Posterior vena cava (tissue), 2 donors: ENCODE data around the gene PARD3. TPM values are rescaled to one million over a fixed set of nuclear protein-coding genes. Genes with fewer than 3 reads are reported as not detected.

ENCODE experiments used
- DNase-seq: peaks from one replicate; pipeline ENCODE4 v3.0.0-alpha.2; 2020; ENCODE audit warnings: low spot score
- intact Hi-C, 2 donors: fragments of 100-400 bp; cut with DNase I; formaldehyde crosslinking; loops; one replicate each; pipeline versions ENCODE4 v1.14.1 to v1.14.2; 2022 to 2023
- total RNA-seq, 2 donors: library from RNA; stranded (reverse); fragmentation: NEBNext Ultra II Directional; extraction: Animal tissue kit (Norgen Biotek cat#: 25700); gene quantifications; one replicate each; pipeline ENCODE4 v1.2.1, GENCODE V29; 2021
- donor health status: DM: yes; HTN: yes; CAD: no.
- donor health status: DM: yes; HTN: yes; CAD: no.

Gene PARD3
- total RNA-seq, 2 donors from 2014 or later, result 28.8 to 30.6 TPM

DNA sequence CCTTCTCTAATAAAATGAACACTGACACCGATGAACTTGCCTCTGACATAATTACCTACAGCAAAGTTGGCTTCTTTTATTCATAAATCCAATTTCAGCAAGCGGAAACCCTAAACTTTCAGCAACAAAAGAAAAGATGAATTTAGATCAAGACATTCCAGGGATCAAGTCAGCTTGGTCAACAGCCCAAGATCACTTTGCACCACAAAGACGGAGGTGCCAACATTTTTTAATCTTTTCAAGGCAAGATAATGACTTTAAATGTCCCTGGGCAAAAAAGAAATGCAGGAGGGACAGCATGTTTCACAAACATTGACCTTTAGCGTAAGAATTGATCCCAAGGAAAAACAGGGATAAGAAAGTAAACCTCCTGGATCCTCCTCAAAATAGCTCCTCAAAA lies 636.9 kb downstream of the PARD3 start:
- intact Hi-C loops, result no loop called here
- DNase-seq, result no peak

DNA sequence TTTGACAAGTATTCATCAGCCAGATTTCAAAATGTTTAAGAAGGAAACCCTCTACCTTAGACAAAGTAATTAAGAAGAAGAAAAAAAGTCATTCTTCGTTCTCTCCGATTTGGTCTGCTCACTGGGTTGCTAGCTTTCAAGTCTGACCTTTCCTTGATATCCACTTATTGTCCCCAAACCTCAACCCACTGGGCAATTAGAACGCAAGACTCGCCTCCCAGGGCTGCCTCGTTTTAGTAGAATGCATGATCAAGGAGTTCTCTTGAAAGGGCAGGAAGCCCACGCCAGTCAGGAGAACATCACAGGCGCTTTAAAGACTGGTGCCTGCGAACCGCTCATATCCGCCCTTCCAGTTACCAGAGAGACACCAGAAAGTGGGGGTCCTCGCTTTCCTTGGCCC lies 637.7 kb downstream of the PARD3 start:
- no peak for DNase-seq
- intact Hi-C loops, result no loop called here

DNA sequence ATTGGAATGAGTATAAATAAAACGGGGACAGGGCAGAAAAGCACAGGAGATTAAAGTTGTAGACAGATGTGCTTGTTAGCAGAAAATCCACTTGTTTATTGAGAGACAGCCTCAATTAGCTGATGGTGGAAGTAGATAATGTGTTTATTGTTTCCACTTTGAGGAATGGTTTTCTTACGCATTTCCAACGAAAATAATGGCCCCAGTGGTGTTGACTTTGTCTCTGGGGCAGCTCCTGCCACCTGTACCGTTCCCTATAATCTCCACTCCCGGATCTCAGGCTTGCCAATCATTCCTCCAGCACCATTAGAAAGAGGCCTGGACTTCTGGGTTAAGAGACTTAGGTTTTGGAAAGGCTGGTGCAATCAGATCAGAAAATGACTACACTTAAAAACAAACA lies 638.7 kb downstream of the PARD3 start:
- intact Hi-C loops, result no loop called here
- no peak for DNase-seq

DNA sequence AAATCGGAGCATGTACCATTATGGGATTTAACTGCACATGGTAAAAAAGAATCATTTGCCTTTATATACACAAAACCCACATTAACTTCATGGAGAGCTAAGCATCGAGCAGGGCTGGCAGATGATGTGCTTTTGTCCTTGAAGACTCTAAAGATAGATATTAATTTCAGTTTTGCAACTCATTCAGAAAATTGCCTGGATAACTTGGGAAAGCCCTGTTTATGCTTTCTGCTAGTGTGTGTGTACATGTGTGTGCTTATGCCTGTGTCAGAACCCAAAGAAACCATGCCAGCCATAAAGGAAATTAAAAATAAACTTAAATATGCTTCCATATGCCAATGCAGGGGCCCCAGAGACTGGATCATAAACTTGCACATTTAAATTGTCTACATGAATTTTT lies 640.0 kb downstream of the PARD3 start:
- intact Hi-C loops, result no loop called here
- DNase-seq, result no peak

DNA sequence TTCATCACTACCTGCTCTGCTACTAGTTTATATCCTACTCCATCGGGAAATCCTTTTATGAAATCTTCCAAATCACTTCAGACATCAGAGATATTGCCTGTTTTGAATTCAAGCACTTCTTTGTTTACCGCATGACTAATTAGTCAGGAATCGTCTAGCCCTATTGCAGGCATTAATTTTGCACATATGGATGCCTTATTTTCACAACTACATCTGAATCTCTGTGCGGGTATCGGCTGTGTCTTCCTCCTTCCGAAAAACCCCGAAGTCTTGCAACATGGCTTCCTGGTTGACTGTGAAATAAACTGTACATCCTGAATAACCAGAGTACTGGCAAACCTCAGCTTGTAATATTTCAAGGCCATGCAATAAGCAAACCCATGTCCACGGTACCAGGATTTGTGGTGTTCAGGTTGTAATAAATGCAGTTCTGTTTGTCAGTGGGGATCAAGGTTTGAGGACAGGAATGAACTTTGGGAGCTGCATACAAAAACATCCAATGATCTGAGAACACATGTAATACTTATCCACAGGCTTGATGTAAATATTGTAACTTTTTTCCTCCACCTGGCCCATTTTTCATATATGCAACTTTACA lies 642.1 kb downstream of the PARD3 start:
- no peak for DNase-seq
- intact Hi-C loops, result no loop called here

DNA sequence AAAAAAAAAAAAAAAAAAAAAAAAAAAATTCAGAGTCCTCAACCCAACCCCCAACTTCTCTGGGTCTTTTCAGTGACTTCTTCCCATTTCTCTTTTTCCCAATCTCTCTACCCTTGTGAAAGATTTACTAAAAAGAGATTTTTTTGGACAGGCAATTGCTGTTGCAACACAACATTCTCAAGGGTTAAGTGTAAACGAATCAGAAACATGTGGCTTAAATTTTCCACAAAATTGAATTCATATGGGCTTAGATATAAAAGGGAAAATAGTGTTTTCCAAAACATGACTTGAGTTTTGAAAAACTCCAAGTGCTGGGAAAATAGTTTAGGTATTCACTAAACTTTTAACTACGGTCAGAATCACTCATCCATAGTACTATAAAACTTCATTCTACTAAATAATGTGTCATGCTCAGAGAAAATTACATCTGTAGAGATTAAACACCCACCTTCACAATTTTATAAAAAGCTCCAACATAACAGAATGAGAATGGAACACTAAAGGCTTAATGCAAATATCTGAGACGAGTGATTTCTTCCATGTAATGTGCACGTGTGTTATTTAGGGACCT lies 643.1 kb downstream of the PARD3 start:
- no peak for DNase-seq
- intact Hi-C loops, result no loop called here

DNA sequence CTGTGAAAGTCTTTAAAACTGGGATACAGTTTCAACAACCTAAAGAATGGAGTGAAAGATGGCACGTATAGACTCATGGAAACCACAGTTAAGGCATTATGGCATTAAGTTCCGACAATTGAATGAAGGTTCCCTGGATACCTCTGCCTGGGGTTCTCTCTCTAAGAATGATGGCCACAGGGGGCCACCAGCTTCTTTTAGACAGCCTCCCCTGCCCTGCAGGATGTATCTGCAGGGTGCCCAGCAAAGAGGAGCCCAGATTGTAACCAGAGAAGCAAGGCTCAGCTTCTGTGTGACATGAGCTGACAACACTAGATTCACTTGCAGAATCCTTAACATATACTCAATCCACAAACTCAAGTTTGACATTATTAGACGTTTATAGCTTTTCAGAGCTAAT lies 645.4 kb downstream of the PARD3 start:
- intact Hi-C loops, result no loop called here
- no peak for DNase-seq

DNA sequence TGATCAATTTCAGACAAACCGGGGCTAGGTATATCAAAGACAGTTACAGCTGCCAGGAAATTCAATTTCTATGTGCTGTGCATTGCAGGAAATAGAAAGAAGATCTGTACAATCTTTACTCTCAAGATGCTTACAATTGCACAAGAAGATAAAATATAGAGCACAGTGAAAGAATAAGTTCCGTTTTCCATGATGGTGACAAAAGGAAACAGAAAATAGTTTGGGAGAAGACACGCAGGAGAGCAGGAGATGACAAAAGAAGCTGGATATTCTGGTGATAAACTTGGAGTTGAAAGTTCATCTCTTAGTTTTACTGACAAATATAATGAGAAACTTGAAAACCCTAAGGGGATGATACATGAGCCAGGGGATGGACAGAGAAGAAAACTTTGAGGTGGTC lies 646.0 kb downstream of the PARD3 start:
- intact Hi-C loops, result no loop called here

DNA sequence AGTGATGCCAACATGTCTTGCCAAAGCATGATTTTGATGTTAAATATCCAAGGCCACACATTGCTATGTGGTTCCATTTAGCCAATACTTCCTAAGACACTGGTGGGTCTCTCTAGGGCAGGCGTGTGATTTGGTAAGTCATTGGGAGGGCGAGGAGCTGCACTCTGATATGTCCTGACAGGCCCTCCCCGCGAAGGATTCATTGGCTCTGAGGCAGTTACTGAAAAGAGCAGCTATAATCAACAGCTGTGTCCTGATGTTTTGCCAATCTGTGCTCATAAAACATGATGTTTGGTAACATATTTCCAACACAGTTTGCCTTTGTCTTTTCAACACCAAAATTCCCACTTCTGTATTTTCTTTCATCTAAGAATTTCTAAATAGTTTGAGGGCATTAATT lies 646.7 kb downstream of the PARD3 start:
- no peak for DNase-seq
- intact Hi-C loops, result no loop called here

More for the DNA sequence above, 646.0 kb downstream of the PARD3 start:
- no peak for DNase-seq

DNA sequence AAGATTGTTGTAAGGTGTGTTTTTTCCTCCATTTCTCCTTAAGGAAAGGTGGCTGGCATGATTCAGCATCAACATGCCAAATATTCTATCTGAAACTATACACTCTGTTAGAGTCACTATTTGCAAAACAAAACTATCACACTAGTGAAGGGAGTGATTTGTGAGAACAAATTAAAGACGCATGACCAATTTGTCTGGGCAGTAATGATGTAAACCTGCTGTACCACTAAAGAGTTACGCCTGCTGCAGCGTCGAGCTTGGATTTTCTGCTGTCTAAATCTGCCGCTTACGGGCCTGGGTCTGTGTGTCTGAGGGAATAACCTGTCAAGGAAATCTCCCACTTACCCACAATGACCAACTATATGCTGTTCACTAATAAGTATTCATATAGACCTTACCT lies 648.3 kb downstream of the PARD3 start:
- intact Hi-C loops, result no loop called here
- no peak for DNase-seq

DNA sequence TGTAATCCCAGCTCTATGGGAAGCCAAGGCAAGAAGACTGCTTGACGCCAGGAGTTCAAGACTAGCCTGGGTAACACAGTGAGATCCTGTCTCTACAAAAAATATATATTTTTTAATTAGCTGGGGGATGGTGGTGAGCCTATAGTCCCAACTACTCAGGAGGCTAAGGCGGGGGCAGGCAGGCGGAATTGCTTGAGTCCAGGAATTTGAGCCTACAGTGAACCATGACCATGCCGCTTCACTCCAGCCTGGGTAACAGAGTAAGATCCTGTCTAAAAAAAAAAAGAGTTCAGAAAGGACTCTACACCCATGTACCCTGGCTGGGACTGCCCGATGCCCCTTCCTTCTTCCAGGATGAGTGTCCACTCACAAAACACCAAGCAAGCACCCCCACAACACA lies 648.7 kb downstream of the PARD3 start:
- intact Hi-C loops, result no loop called here
- DNase-seq, result no peak

DNA sequence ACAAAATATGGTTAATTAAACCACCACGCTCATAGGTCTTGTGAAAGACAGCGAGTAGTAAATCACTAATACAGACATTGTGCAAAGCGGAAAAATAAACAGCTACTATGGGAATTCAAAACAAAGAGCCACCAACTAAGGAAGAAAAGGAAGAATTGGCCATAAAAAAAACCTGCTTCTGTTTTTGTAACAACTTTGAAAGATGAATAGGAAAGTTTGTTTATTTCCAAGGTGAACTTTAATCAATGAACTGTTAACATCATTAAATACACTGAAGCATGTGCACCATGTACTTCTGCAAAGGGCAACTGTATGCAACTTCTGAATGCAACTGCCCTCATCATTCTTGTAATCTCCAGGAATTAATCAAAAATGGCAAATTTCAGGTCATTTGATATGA lies 651.1 kb downstream of the PARD3 start:
- no peak for DNase-seq
- intact Hi-C loops, result no loop called here

DNA sequence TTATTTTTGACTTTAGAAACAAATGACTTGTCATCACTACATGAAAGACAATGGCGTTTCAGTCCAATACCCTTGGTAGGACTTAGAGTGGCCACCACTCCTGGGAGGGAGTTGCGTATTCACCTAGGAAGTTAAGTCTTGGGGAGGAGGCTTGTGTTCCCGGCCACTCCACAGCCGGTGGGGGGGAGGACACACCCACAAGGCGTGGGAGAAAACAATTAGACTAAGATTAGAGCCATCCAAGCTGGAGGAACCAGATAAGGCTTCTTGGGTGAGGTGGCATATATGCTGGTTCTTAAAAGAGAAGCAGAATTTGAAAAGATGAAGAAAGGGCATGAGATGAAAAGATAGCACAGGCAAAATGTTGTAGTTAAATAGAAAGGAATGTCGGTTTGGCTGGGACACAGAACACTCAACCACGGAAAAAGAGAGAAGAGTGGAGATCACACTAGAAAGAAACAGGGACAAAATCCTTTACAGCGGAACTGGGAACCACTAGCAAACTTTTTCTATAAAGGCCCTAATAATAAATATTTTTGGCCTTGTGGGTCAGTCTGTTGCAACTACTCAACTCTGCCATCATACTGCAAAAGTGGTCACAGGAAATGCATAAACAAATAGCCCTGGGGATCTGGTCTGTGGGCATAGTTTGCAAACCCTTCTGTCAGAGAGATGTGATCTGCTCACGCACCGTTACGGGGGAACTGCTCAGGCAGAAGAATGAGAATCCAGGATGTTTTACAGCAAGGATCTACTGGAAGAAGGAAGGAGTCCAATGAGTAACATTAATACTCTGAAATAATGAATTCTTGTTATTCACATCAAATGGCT lies 651.8 kb downstream of the PARD3 start:
- intact Hi-C loops, result no loop called here
- DNase-seq, result no peak

DNA sequence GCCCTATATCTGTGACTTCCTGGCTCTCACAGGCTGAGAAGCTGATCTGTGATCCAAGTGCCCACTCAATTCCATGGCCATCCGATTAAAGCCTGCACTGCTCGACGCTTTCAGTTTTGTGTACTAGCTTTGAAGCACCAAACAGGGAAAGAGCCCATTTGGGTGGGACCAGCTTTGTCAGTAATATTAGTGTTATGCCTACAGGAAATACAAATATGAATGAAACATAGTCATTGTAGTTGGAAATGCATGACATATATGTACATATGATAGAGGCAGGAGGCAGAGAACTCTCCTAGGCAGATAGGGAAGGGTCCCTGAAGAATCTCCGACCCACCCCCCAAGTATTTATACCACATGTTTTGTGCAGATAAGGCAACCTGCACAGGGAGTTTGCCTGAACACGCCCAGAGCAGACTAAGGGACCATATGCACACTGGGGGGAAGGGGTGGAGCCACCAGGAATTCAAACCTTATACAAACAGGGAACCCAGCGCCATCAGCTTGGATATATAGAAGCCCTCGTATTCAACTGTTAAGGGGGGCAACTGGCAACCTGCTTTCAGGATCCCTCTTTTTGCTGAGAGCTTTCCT lies 653.2 kb downstream of the PARD3 start:
- intact Hi-C loops, result no loop called here
- no peak for DNase-seq

DNA sequence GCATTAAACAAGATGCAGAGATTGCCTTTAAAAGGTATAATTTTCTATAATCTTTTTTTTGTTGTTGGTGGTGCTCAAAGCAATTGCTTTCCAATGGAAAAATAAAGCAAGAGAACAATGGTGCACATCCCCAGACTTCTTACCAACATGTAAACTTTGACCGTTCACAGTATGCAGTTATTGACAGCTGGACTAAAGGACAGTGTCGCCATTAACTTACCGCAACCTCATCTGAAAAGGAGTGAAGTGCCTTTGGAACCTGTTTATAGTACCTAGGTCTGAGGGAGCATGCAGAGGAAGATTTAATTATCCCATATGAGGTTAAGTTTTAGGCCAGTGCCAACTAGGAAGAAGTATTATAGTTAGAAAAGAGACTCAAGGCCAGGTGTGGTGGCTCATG lies 654.5 kb downstream of the PARD3 start:
- DNase-seq, result no peak
- intact Hi-C loops, result no loop called here

DNA sequence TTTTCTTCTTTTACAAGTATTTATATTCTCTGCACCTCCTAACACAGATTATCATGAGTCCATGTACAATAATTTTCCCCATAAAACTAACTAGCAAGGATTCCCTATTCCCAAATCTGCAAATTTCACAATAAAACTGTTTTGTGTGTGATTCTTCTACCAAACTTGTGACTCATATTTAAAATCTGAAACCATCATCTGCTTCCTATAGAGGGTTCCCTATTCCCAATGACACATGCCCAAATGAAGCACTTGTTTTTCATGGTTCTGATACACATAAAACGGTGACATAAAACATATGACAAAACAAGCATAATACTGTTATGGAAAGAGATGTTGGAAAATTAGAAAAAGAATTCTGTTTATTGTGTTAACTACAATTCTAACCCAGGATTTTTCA lies 657.6 kb downstream of the PARD3 start:
- no peak for DNase-seq
- intact Hi-C loops, result no loop called here

DNA sequence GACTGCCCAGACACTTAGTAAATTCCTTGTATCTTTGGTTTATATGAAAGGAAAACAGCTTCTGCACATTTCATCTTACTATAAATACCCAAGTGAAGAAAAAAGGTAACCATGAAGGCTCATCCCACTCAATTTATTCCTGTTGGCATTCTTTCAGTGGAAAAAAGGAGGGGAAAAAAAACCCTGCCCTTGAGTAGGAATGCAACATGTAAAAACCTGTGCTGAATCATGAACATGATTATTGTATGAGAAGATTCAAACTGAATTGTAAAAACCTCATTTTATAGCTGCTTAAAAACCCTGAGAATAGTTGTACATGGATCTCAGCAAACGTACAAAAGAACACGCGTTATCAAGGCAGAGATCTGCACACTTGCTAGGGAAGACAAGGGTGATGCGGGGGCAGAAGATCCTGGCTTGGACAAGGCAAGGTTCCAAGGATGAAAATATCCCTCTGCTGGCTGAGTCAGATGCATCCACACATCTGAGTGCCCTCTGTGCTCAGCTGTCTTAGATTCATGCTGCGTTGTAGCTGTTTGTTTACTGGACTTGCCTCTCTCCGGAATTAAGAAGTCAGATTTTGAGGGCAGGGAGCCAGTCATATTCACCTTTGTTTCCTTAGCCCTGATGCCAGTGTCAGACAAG lies 658.2 kb downstream of the PARD3 start:
- no peak for DNase-seq
- intact Hi-C loops, result no loop called here

DNA sequence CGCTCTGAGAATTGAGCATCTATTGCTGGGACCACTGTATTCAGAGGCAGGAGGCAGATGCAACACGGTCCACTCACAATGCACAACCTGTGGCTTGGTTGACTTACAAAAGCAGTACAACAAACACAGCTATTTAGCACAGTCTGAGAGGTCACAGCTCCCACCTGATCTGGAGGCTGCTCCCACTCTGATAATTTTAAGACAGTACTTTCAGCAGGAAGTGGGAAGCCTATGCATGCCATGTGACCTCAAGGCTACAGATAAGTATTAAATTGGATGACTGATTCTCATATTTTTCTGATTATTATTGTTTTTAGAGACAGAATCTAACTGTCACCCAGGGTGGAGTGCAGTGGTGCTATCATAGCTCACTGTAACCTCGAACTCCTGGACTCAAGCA lies 659.3 kb downstream of the PARD3 start:
- DNase-seq, result no peak
- intact Hi-C loops, result no loop called here

DNA sequence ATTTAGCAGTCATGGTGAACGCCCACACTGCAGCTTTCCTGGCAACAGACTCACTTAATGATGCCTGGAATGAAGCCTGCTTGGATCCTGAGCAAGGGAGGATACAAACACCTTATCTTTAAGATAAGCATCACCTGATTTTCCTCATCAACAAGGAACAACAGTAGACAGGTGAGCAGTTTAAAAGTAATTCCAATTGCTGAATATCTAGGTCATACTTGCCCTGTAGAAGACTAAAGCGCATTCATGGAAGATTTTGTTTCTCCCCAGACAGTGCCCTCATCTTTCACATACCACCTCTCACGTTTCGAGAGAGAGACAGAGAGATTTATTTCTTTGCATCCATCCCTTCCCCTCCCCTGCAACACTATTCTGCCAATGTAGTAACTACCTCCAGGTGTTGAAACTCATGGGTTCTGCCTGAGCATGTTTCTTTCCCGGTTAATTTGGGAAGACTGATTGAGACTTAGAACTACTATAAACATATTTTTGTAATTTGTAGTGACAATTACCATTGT lies 660.7 kb downstream of the PARD3 start:
- DNase-seq, result no peak
- intact Hi-C loops, result no loop called here
